Measurements from ENCODE around the gene HIF1A. TPM values are rescaled to one million over a fixed set of nuclear protein-coding genes. Genes with fewer than 3 reads are reported as not detected.
A peak's percentile ranks its signal among the peaks of the same experiment; 100 is the strongest.

HIF1A gene
- total and polyA plus RNA-seq, 10 of the 15 experiments (the other 5 are each of a cell fraction or from before 2014, with no cell fraction given): 18.3 to 97.0 (median 75.3) TPM

DNA sequence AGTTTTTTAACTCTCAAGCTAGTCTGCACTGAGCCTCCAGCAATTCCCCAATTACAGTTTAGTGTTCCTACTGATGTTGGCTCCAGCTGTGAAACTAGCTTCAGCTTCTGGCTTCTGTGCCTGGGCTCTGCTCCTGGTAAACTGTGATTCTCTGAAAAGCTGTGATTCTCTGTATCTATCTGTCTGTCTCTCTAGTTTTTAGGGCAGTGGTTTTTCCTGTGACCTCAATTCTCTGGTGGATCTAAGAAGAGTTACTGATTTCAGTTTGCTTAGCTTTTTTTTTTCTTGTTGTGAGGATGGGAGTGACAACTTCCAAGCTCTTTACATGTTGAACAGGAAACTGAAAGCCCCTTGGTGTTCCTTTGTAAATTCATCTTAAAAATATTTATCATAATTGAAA lies 3.8 kb upstream of the HIF1A start (continued):
- TF ChIP-seq SMAD1 (IDR thresholded peaks at IDR 0.05; ENCODE audit: low read depth, partially characterized antibody) (no peak), ELK1 (IDR thresholded peaks at IDR 0.05; ENCODE audit: low read depth, low read length) (no peak), DPF2 (IDR thresholded peaks at IDR 0.05) (no peak), RBBP5 (conservative IDR thresholded peaks at IDR 0.05) (no peak), SIN3A (IDR thresholded peaks at IDR 0.05; ENCODE audit: low read depth, low read length) (no peak)
- TF ChIP-seq, protein P1, sequence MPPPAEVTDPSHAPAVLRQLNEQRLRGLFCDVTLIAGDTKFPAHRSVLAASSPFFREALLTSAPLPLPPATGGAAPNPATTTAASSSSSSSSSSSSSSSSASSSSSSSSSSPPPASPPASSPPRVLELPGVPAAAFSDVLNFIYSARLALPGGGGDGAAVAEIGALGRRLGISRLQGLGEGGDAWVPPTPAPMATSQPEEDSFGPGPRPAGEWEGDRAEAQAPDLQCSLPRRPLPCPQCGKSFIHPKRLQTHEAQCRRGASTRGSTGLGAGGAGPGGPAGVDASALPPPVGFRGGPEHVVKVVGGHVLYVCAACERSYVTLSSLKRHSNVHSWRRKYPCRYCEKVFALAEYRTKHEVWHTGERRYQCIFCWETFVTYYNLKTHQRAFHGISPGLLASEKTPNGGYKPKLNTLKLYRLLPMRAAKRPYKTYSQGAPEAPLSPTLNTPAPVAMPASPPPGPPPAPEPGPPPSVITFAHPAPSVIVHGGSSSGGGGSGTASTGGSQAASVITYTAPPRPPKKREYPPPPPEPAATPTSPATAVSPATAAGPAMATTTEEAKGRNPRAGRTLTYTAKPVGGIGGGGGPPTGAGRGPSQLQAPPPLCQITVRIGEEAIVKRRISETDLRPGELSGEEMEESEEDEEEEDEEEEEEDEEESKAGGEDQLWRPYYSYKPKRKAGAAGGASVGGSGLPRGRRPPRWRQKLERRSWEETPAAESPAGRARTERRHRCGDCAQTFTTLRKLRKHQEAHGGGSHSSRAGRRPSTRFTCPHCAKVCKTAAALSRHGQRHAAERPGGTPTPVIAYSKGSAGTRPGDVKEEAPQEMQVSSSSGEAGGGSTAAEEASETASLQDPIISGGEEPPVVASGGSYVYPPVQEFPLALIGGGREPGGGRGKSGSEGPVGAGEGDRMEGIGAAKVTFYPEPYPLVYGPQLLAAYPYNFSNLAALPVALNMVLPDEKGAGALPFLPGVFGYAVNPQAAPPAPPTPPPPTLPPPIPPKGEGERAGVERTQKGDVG (CRISPR knock-in tag; IDR thresholded peaks at IDR 0.05): no peak

- H3K79me2 ChIP-seq (ENCODE audit: control insufficient read depth, insufficient read depth, low read length): peaks cover 38% of the 10 kb centered on the region
- no peaks in the 10 kb centered on the region for H4K20me1 ChIP-seq (ENCODE audit: control insufficient read depth, insufficient read depth)
- no peak for FAIRE-seq
- H3K36me3 ChIP-seq (ENCODE audit: control insufficient read depth in 2 of 2, insufficient read depth in 2 of 2, low read length in 1 of 2): no peaks in the 10 kb centered on the region
- RAD21 ChIA-PET (ENCODE audit: unreplicated experiment): interaction anchor here (1.1 to 2.3 kb wide), 3 partner anchors 30 to 192 kb away, joined by 3 to 9 read pairs (median 6); no protein-coding TSS in a partner anchor
- H3K4me1 ChIP-seq (ENCODE audit: control insufficient read depth, insufficient read depth, low read length): peaks cover 10% of the 10 kb centered on the region; the same call in 1 of the 2 replicates
- BruUV-seq (replicated peaks): no TSS peak
- no peak overlapping the region for H3K9ac ChIP-seq (ENCODE audit: control insufficient read depth, insufficient read depth, low read length)
- CTCF ChIA-PET: interaction anchor here (0.5 to 1.3 kb wide), 2 partner anchors 11 to 152 kb away, joined by 3 to 4 read pairs; no protein-coding TSS in a partner anchor
- no peak for DNase-seq (ENCODE audit: low read depth, low spot score)
- 100% methylated on average over 6 of the region's 6 CpGs for WGBS (ENCODE audit: insufficient coverage, insufficient replicate concordance, low lambda C conversion rate, missing lambda C conversion rate)
- in situ Hi-C loops (cut with MboI): no loop called here
- no peak for ATAC-seq
- TF ChIP-seq, protein P2, sequence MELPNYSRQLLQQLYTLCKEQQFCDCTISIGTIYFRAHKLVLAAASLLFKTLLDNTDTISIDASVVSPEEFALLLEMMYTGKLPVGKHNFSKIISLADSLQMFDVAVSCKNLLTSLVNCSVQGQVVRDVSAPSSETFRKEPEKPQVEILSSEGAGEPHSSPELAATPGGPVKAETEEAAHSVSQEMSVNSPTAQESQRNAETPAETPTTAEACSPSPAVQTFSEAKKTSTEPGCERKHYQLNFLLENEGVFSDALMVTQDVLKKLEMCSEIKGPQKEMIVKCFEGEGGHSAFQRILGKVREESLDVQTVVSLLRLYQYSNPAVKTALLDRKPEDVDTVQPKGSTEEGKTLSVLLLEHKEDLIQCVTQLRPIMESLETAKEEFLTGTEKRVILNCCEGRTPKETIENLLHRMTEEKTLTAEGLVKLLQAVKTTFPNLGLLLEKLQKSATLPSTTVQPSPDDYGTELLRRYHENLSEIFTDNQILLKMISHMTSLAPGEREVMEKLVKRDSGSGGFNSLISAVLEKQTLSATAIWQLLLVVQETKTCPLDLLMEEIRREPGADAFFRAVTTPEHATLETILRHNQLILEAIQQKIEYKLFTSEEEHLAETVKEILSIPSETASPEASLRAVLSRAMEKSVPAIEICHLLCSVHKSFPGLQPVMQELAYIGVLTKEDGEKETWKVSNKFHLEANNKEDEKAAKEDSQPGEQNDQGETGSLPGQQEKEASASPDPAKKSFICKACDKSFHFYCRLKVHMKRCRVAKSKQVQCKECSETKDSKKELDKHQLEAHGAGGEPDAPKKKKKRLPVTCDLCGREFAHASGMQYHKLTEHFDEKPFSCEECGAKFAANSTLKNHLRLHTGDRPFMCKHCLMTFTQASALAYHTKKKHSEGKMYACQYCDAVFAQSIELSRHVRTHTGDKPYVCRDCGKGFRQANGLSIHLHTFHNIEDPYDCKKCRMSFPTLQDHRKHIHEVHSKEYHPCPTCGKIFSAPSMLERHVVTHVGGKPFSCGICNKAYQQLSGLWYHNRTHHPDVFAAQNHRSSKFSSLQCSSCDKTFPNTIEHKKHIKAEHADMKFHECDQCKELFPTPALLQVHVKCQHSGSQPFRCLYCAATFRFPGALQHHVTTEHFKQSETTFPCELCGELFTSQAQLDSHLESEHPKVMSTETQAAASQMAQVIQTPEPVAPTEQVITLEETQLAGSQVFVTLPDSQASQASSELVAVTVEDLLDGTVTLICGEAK (IDR thresholded peaks at IDR 0.05; ENCODE audit: borderline replicate concordance): no peak
- TF ChIP-seq, protein P1 (CRISPR knock-in tag; IDR thresholded peaks at IDR 0.05): no peak
- TF ChIP-seq CREB1 (IDR thresholded peaks at IDR 0.05; ENCODE audit: low read depth): no peak
- TF ChIP-seq SUZ12 (IDR thresholded peaks at IDR 0.05; ENCODE audit: unreplicated experiment): no peak
- SMC1A ChIA-PET (ENCODE audit: uncharacterized antibody, unreplicated experiment): interaction anchor here (0.7 to 3.2 kb wide), 14 partner anchors 12 to 217 kb away, joined by 3 to 13 read pairs (median 4); partner anchors contain the start of gene SNAPC1
- H3K27me3 ChIP-seq (replicated peaks in 1 of 2; ENCODE audit: control insufficient read depth in 2 of 2, insufficient read depth in 2 of 2, low read length in 1 of 2): no peaks in the 10 kb centered on the region
- no peak overlapping the region for H3K27ac ChIP-seq (ENCODE audit: control insufficient read depth, insufficient read depth)
- POLR2A ChIA-PET: interaction anchor here (0.6 to 2.6 kb wide), 9 partner anchors 12 to 93 kb away, joined by 3 to 19 read pairs (median 6); no protein-coding TSS in a partner anchor
- no peaks in the 10 kb centered on the region; the same call in 2 of the 3 replicates for H3K9me3 ChIP-seq (replicated peaks; ENCODE audit: control insufficient read depth, insufficient read depth, low read length)
- peak overlapping the region; percentile 82; the same call in 1 of the 2 replicates for H3K4me2 ChIP-seq (ENCODE audit: control insufficient read depth, insufficient read depth)
- peak overlapping the region; percentile 72; the same call in 1 of the 2 replicates for H3K4me3 ChIP-seq
- intact Hi-C loops (cut with micrococcal nuclease; ENCODE audit: unreplicated experiment): loop anchor here (10.0 kb wide), 1 partner anchor 939 kb away; no protein-coding TSS in a partner anchor
- no peak overlapping the region for H2AFZ ChIP-seq (ENCODE audit: control insufficient read depth, low read depth, low read length)
Observed at GRCh38 chr14:61694039-61694438, 1.3 kb upstream of the HIF1A start.

All from GM12878 (cell line).